ENCODE results near the gene TEKT2. TPM values are rescaled to one million over a fixed set of nuclear protein-coding genes. Genes with fewer than 3 reads are reported as not detected.

Gene TEKT2
- total RNA-seq, 6 donors from 2014 or later, result 0.69 to 24.3 (median 8.1) TPM

GRCh38 chr1:36108314-36108713, 24.4 kb downstream of the TEKT2 start:
- H3K4me1 ChIP-seq, result no peaks in the 10 kb centered on the region
- WGBS, 2 donors, result 79 to 90% methylated on average over 14 of the region's 14 CpGs
- TF ChIP-seq CTCF (IDR thresholded peaks at IDR 0.05) (no peak), POLR2A (IDR thresholded peaks at IDR 0.05) (no peak), POLR2AphosphoS5 (IDR thresholded peaks at IDR 0.05) (no peak), EP300 (IDR thresholded peaks at IDR 0.05) (no peak)
- H3K27ac ChIP-seq, result no peak overlapping the region
- no peaks in the 10 kb centered on the region for H3K36me3 ChIP-seq
- H3K4me3 ChIP-seq, result no peak overlapping the region
- no peaks in the 10 kb centered on the region for H3K9me3 ChIP-seq
- no peaks in the 10 kb centered on the region for H3K27me3 ChIP-seq
- ATAC-seq (ENCODE audit: low FRiP score in 2 of 2) (no peak), DNase-seq (no peak)

GRCh38 chr1:36109041-36109679, 25.3 kb downstream of the TEKT2 start:
- no peaks in the 10 kb centered on the region for H3K9me3 ChIP-seq
- H3K4me1 ChIP-seq, result no peaks in the 10 kb centered on the region
- no peak for TF ChIP-seq POLR2AphosphoS5 (IDR thresholded peaks at IDR 0.05)
- no peak for TF ChIP-seq CTCF (IDR thresholded peaks at IDR 0.05)
- no peak for TF ChIP-seq POLR2A (IDR thresholded peaks at IDR 0.05)
- no peak for TF ChIP-seq EP300 (IDR thresholded peaks at IDR 0.05)
- H3K4me3 ChIP-seq, result no peak overlapping the region
- H3K36me3 ChIP-seq, result no peaks in the 10 kb centered on the region
- DNase-seq, result no peak
- WGBS, 2 donors, result 59 to 75% methylated on average over 9 to 11 of the region's 11 CpGs
- H3K27me3 ChIP-seq, result no peaks in the 10 kb centered on the region
- peak in 1 of 2 donors; percentile 41 for ATAC-seq (ENCODE audit: low FRiP score in 2 of 2)
- no peak overlapping the region for H3K27ac ChIP-seq

GRCh38 chr1:36111151-36111550, 27.3 kb downstream of the TEKT2 start:
- no peak overlapping the region for H3K27ac ChIP-seq

GRCh38 chr1:36112823-36113222, 28.9 kb downstream of the TEKT2 start:
- Histone ChIP-seq H3K4me1 (peaks cover 3 to 14% (median 6%) of the 10 kb centered on the region in 4 donors), H3K4me3 (no peak overlapping the region), H3K36me3 (no peaks in the 10 kb centered on the region), H3K9me3 (no peaks in the 10 kb centered on the region), H3K27me3 (no peaks in the 10 kb centered on the region), H3K27ac (no peak overlapping the region)
- DNase-seq, result no peak
- TF ChIP-seq EP300 (IDR thresholded peaks at IDR 0.05) (no peak), POLR2A (IDR thresholded peaks at IDR 0.05) (no peak), CTCF (IDR thresholded peaks at IDR 0.05) (no peak), POLR2AphosphoS5 (IDR thresholded peaks at IDR 0.05) (no peak)
- WGBS, 2 donors, result 87 to 89% methylated on average over 8 to 9 of the region's 9 CpGs
- ATAC-seq (ENCODE audit: low FRiP score in 2 of 2), result no peak

More at GRCh38 chr1:36111151-36111550, 27.3 kb downstream of the TEKT2 start:
- WGBS, 2 donors, result 65 to 67% methylated on average over 4 of the region's 4 CpGs
- H3K4me1 ChIP-seq, result peaks cover 2 to 13% (median 5%) of the 10 kb centered on the region in 4 donors
- H3K9me3 ChIP-seq, result no peaks in the 10 kb centered on the region
- no peaks in the 10 kb centered on the region for H3K27me3 ChIP-seq
- DNase-seq (no peak), ATAC-seq (ENCODE audit: low FRiP score in 2 of 2) (no peak)
- H3K4me3 ChIP-seq, result no peak overlapping the region
- H3K36me3 ChIP-seq, result no peaks in the 10 kb centered on the region
- TF ChIP-seq CTCF (IDR thresholded peaks at IDR 0.05), result no peak
- TF ChIP-seq POLR2AphosphoS5 (IDR thresholded peaks at IDR 0.05), result no peak
- no peak for TF ChIP-seq EP300 (IDR thresholded peaks at IDR 0.05)
- TF ChIP-seq POLR2A (IDR thresholded peaks at IDR 0.05), result no peak

GRCh38 chr1:36114371-36114770, 30.5 kb downstream of the TEKT2 start:
- ATAC-seq (ENCODE audit: low FRiP score in 2 of 2), result no peak
- WGBS, 2 donors, result 64 to 78% methylated on average over 5 of the region's 5 CpGs
- Histone ChIP-seq H3K27me3 (no peaks in the 10 kb centered on the region), H3K36me3 (no peaks in the 10 kb centered on the region), H3K4me3 (no peak overlapping the region), H3K9me3 (no peaks in the 10 kb centered on the region), H3K4me1 (peaks cover 3 to 16% (median 9%) of the 10 kb centered on the region in 4 donors), H3K27ac (no peak overlapping the region)
- TF ChIP-seq EP300 (IDR thresholded peaks at IDR 0.05) (no peak), POLR2A (IDR thresholded peaks at IDR 0.05) (no peak), POLR2AphosphoS5 (IDR thresholded peaks at IDR 0.05) (no peak)
- DNase-seq, result no peak
